Bone marrow (tissue), 2 donors: ENCODE results near the gene B3GNT3.
"Not testable (repeated sequence)": the region's sequence is repeated elsewhere in the genome, so short reads cannot be mapped to it uniquely, and the experiment has no call there.

Experiments
- DNase-seq, 2 donors: peaks; one replicate each; lab custom pipeline; 2025; lab: John Stamatoyannopoulos, UW

Gene B3GNT3

GRCh38 chr19:17766543-17767131, 28.3 kb upstream of the B3GNT3 start:
- peak; percentile 4 to 50 for DNase-seq

DNA sequence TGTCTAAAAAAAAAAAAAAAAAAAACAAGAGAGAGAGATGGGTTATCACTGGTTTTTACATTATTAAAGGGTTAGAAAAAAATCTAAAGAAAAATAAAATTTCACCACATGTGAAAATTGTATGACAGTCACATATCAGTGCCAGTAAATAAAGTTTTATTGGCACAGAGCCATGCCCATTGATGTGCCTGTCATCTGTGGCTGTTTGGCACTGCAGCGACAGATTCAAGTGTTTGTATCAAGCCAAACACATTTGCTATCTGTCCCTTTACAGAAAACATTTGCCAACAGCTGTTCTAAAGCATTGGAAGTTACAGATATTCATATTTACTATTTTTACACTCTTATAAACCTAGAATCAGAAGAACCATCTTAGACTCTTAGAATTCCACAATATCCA, 27.4 kb upstream of the B3GNT3 start:
- DNase-seq = no peak

GRCh38 chr19:17770613-17771012, 24.3 kb upstream of the B3GNT3 start:
- DNase-seq = no peak

GRCh38 chr19:17772172-17772571, 22.8 kb upstream of the B3GNT3 start:
- no peak for DNase-seq

GRCh38 chr19:17775245-17775927, 19.6 kb upstream of the B3GNT3 start:
- DNase-seq = peak in 1 of 2 donors; percentile 4

DNA sequence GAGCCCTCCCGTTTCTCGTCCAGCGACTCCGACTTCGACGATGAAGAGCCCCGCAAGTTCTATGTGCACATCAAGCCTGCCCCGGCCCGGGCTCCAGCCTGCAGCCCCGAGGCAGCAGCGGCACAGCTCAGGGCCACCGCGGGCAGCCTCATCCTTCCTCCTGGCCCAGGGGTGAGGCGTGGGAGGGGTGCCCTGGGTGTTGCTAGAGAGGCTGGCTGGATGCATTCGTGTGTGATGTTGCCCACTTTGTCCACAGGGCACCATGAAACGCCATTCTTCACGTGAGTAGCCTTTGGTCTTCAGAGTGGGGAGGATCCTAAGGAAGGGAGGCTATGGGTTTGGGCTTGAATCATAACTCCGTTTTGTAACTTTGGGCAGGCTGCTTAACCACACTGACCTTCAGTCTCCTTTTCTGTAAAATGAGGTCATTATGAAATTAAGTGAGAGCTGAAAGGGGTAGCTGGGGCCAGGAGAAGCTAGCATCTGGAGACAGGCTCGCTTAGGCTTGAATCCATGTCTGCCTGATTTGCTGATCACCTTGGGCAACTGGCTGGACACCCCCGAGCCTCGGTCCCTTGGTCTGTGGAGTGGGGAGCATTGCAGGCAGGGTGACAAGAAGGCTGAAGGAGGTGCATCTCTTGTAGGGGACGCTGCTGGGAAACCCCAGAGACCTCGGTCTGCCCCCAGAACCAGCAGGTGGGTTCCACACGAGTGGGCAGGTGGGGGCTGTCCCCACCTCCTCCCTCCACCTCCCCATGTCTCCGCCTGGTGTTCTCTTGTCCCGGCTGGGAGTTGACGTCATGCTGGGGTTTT, 18.7 kb upstream of the B3GNT3 start:
- DNase-seq = no peak

DNA sequence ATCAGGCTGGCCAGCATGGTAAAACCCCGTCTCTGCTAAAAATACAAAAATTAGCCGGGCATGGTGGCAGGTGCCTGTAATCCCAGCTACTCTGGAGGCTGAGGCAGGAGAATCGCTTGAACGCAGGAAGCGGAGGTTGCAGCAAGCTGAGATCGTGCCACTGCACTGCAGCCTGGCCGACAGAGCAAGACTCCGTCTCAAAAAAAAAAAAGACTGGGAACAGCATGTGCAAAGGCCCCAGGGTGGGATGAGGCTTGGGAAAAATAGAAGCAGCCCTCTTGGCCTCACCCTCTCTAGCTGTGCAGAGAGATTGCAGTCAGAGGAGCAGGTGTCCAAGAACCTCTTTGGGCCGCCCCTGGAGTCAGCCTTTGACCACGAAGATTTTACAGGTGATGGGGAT, 17.1 kb upstream of the B3GNT3 start:
- DNase-seq = not testable (repeated sequence)

- no peak for DNase-seq
These were observed 16.5 kb upstream of the B3GNT3 start for GRCh38 chr19:17778251-17778967.

DNA sequence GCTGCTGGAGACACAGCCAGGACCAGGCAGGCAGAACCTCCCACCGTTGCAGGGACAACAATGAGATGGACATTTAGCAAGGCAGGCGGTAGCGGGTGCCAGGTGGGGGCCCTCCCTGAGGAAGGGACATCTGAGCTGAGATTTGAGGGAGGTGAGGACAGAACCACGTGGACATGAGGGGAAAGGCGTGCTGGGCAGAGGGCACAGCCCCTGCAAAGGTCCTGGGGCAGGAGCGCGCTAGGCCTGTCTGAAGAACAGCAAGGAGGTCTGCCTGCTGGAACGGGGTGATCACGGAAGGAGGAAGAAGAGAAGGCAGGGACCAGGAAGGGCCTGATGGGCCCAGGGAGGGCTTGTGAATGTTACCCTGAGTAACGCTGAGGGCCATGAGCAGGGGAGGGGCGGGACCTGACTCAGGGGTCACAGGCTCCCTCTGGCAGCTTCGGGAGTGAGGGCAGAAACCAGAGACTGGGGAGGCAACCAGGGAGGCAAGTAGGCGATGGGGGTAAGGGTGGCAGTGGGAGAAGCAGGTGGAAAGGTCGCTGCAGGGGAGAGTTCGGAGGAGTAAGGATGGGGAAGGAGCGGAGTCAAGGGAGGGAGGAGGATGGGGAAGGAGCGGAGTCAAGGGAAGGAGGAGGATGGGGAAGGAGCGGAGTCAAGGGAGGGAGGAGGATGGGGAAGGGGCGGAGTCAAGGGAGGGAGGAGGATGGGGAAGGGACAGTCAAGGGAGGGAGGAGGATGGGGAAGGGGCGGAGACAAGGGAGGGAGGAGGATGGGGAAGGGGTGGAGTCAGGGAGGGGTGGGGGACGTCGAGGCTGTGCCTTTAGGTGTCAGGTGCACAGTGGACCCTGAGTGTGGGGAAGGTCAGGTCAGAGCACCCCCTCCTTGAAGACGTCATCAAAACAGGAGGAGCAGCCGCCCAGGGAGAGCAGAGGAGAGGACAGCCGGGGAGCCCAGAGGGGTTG, 15.7 kb upstream of the B3GNT3 start:
- peak in 1 of 2 donors; percentile 10 for DNase-seq

DNA sequence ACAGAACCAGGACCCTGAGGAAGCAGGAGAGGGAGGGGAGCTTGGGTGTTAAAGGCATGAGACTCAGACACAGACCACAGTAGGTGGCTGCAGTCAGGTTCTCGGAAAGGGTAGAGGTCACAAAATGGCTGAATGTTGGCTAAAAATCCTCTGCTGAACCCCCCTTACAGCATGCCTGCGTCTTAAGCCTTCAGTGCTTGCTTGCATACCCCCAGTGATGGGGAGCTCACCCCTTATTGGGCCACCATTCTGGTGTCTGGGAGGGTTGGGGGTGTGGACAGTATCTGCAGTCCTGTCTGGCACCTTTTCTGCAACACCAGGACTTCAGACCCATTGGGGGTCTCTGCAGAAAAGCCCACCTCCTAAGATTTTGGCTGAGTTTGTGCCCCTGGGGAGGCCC, 14.2 kb upstream of the B3GNT3 start:
- DNase-seq = no peak

DNA sequence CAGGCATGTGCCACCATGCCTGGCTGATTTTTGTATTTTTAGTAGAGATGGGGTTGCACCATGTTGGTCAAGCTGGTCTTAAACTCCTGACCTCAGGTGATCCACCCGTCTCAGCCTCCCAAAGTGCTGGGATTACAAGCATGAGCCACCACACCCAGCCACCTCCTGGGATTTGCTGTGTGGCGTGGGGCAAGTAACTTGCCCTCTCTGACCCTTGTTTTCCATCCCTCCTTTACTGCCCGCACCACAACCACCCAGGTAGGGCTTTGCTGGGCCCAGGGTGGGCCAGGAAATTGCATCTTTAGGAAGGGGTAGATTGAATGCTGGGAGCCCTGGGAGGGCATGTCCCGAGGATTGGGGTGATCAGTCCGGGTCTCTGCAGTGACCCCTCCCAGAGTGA, 11.2 kb upstream of the B3GNT3 start:
- not testable (repeated sequence) for DNase-seq

DNA sequence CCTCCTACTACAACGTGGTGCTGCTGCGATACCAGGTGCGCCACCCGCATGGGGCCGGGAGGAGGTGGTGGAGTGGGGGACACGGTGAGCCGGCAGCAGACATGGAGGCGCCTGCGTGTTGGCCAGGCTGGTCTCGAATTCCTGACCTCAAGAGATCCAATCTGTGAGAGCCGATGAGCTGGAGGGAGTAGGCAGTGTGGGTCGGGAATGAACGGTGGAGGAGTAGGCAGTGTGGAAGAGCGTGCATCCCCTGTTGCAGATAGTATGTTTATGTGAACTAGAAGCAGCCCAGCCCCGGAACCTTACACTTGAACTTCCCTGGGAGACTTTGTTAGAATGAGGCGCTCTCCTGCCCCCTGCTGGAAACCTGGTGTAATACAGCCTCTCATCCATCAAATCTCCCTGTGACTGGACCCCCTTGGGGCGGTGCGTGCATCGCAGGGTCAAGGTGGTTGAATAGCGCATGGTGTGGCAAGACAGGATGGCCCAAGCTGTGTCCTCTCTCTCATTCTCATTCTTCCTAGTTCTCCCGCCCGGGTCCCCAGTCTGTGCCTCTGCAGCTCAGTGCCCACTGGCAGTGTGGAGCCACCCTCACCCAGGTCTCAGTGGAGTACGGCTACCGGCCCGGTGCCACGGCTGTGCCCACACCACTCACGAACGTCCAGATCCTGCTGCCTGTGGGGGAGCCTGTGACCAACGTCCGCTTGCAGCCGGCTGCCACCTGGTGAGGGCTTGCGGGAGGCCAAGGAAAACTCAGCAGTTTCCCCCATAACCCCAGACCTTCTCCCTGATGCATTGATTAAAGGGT, 10.5 kb upstream of the B3GNT3 start:
- peak; percentile 41 to 45 for DNase-seq

- no peak for DNase-seq
These were observed 7.5 kb upstream of the B3GNT3 start for GRCh38 chr19:17787274-17787913.

- DNase-seq = no peak
These were observed 6.3 kb upstream of the B3GNT3 start for GRCh38 chr19:17788632-17789031.

GRCh38 chr19:17790059-17790780, 4.7 kb upstream of the B3GNT3 start:
- DNase-seq = no peak

- no peak for DNase-seq
These were observed 567 bp upstream of the B3GNT3 start for GRCh38 chr19:17794412-17794730.

DNA sequence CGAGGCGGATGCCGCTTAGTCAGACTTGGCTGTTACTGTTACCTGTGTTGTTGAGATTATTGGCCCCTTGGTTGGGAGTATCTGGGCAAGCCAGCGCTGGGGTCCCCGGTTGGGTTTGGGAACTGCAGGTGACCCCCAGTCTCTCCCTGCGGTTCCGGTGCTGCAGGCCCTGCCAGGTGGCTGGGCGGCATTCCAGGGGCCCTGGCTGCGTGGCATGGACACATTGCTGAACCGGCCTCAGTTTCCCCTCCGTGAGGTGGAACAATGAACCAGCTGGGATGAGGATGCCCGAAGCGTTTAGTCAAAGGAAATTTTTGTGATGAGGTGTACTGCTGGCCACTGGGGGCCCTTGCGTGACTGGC, 538 bp downstream of the B3GNT3 start:
- DNase-seq = no peak

DNA sequence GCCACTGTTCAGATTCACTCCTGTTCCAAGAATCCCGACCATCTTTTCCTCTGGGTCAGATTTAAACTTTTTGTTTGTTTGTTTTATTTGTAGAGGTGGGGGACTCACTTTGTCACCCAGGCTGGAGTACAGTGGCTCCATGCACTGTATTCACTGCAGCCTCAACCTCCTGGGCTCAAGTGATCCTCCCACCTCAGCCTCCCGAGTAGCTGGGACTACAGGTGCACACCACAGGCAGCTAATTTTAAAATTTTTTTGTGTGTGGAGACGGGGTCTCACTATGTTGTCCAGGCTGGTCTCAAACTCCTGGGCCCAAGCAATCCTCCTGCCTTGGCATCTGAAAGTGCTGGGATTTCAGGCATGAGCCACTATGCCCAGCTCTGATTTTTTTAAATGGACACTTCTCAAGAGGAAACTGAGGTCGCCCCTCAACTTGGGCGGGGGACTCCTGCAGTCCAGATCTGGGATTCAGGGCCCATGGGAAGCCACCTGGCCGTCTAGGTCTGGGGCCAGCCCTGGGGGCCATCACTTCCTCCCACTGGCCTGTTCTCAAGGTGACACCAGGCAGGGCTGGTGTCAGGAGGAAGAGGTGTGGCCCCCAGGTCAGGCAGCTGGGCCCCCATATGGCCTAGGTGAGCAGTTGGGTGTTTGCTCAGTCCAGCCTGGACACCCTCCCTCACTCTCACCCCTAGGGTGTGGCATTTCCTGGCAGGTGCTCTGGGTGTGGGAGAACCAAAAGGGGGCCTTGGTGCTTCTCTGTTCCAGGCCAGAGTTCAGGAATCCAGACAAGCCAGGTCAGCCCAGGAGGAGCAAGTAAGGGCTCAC, 1.3 kb downstream of the B3GNT3 start:
- no peak for DNase-seq
